Measurements from ENCODE around the gene GRIK2. TPM values are rescaled to one million over a fixed set of nuclear protein-coding genes. Genes with fewer than 3 reads are reported as not detected.

GRIK2 gene
- total RNA-seq, 1 experiment from 2014 or later, result 6.6 TPM

GRCh38 chr6:101728956-101729355 is 335.4 kb downstream of the GRIK2 start:
- Histone ChIP-seq H3K27me3 (ENCODE audit: control insufficient read depth, insufficient read depth, low read length) (no peaks in the 10 kb centered on the region), H3K27ac (ENCODE audit: low read length) (no peak overlapping the region; the same call in 1 of the 2 replicates), H3K4me3 (ENCODE audit: low read depth in 2 of 2, low read length in 2 of 2) (no peak overlapping the region), H3K4me1 (ENCODE audit: control insufficient read depth, insufficient read depth, low read length) (no peaks in the 10 kb centered on the region), H3K36me3 (ENCODE audit: control insufficient read depth, insufficient read depth, low read length) (no peaks in the 10 kb centered on the region), H3K9me3 (ENCODE audit: control insufficient read depth, insufficient read depth, low read depth, low read length) (no peaks in the 10 kb centered on the region)
- no peak for ATAC-seq
- intact Hi-C loops (cut with micrococcal nuclease; ENCODE audit: unreplicated experiment), result no loop called here
- TF ChIP-seq CTCF (IDR thresholded peaks at IDR 0.05) (no peak), TCF7L2 (IDR thresholded peaks at IDR 0.05; ENCODE audit: low read depth, low read length) (no peak), POLR2AphosphoS5 (IDR thresholded peaks at IDR 0.05; ENCODE audit: low read depth, low read length) (no peak), REST (IDR thresholded peaks at IDR 0.05; ENCODE audit: insufficient read depth in 1 of 2, low read depth in 2 of 2, low read length in 1 of 2) (no peak), SIN3A (IDR thresholded peaks at IDR 0.05; ENCODE audit: borderline replicate concordance, insufficient read depth, low read depth, low read length) (no peak)
- ChIA-PET POLR2A (no interaction called here), CTCF (no interaction called here)
- in situ Hi-C loops (cut with HindIII; ENCODE audit: low pct_unique_long_range_greater_than_20kb, low sequenced_read_pairs), result no loop called here
- no TSS peak for BruUV-seq (replicated peaks)
- DNase-seq (ENCODE audit: low read depth, low spot score), result no peak

GRCh38 chr6:101730954-101731353 is 337.4 kb downstream of the GRIK2 start:
- TF ChIP-seq TCF7L2 (IDR thresholded peaks at IDR 0.05; ENCODE audit: low read depth, low read length) (no peak), REST (IDR thresholded peaks at IDR 0.05; ENCODE audit: insufficient read depth in 1 of 2, low read depth in 2 of 2, low read length in 1 of 2) (no peak), POLR2AphosphoS5 (IDR thresholded peaks at IDR 0.05; ENCODE audit: low read depth, low read length) (no peak), SIN3A (IDR thresholded peaks at IDR 0.05; ENCODE audit: borderline replicate concordance, insufficient read depth, low read depth, low read length) (no peak), CTCF (IDR thresholded peaks at IDR 0.05) (no peak)
- no TSS peak for BruUV-seq (replicated peaks)
- ATAC-seq (no peak), DNase-seq (ENCODE audit: low read depth, low spot score) (no peak)
- ChIA-PET CTCF (no interaction called here), POLR2A (no interaction called here)
- no peaks in the 10 kb centered on the region for H3K27me3 ChIP-seq (ENCODE audit: control insufficient read depth, insufficient read depth, low read length)
- H3K36me3 ChIP-seq (ENCODE audit: control insufficient read depth, insufficient read depth, low read length), result no peaks in the 10 kb centered on the region
- intact Hi-C loops (cut with micrococcal nuclease; ENCODE audit: unreplicated experiment), result no loop called here
- peak overlapping the region; percentile 59; the same call in 1 of the 2 replicates for H3K27ac ChIP-seq (ENCODE audit: low read length)
- H3K4me1 ChIP-seq (ENCODE audit: control insufficient read depth, insufficient read depth, low read length), result no peaks in the 10 kb centered on the region
- H3K4me3 ChIP-seq (ENCODE audit: low read depth in 2 of 2, low read length in 2 of 2), result no peak overlapping the region
- no peaks in the 10 kb centered on the region for H3K9me3 ChIP-seq (ENCODE audit: control insufficient read depth, insufficient read depth, low read depth, low read length)
- in situ Hi-C loops (cut with HindIII; ENCODE audit: low pct_unique_long_range_greater_than_20kb, low sequenced_read_pairs), result no loop called here
